CD14-positive monocyte (primary cell): ENCODE data around the gene THRB. TPM values are rescaled to one million over a fixed set of nuclear protein-coding genes. Genes with fewer than 3 reads are reported as not detected.
"Not testable (repeated sequence)": the region's sequence is repeated elsewhere in the genome, so short reads cannot be mapped to it uniquely, and the experiment has no call there.

ENCODE experiments used
- DNase-seq, 3 donors: peaks; one replicate each; pipeline ENCODE4 v3.0.0-alpha.2; 2011 to 2022
- H2AFZ ChIP-seq: 2 replicates; pipeline ENCODE4 v1.6.0; 2012; ENCODE audit warnings: mild to moderate bottlenecking, low read depth, low read length, inconsistent platforms; ENCODE audit not compliant: insufficient read depth, poor library complexity, severe bottlenecking
- H3K27ac ChIP-seq, 2 donors: 1 replicate in 1 of 2; 2 replicates in 1 of 2; pipeline ENCODE4 v1.5.1; 2012 to 2013; ENCODE audit warnings: low read length in 2 of 2, control low read depth in 1 of 2, inconsistent platforms in 1 of 2, low read depth in 1 of 2, mild to moderate bottlenecking in 1 of 2
- H3K27me3 ChIP-seq, 2 donors: one replicate each; pipeline versions ENCODE4 v1.6.0 to v1.6.1; 2011 to 2013; ENCODE audit warnings: low read length in 2 of 2; ENCODE audit not compliant: control insufficient read depth in 2 of 2, insufficient read depth in 2 of 2
- H3K36me3 ChIP-seq, 2 donors: replicated peaks in 1 of 2; 1 replicate in 1 of 2; 2 replicates in 1 of 2; pipeline versions ENCODE4 v1.5.1 to v1.6.1; 2012 to 2013; ENCODE audit warnings: low read length in 2 of 2, control low read depth in 1 of 2, inconsistent platforms in 1 of 2, mild to moderate bottlenecking in 1 of 2; ENCODE audit not compliant: insufficient read depth in 2 of 2, control insufficient read depth in 1 of 2
- H3K4me1 ChIP-seq, 2 donors: 1 replicate in 1 of 2; 2 replicates in 1 of 2; pipeline versions ENCODE4 v1.5.1 to v1.6.1; 2012 to 2013; ENCODE audit warnings: low read length in 2 of 2, control low read depth in 1 of 2, inconsistent platforms in 1 of 2, mild to moderate bottlenecking in 1 of 2, moderate library complexity in 1 of 2; ENCODE audit not compliant: insufficient read depth in 2 of 2, control insufficient read depth in 1 of 2
- H3K4me2 ChIP-seq: replicated peaks from 2 replicates; pipeline ENCODE3; 2012; ENCODE audit warnings: low read length, moderate library complexity, mild to moderate bottlenecking; ENCODE audit not compliant: poor library complexity, severe bottlenecking; ENCODE audit errors: extremely low read depth
- H3K4me3 ChIP-seq, 3 experiments: fragments of 200-600 bp in 1 of 3; sonication (generic) in 1 of 3; replicated peaks in 1 of 3; 1 replicate in 2 of 3; 2 replicates in 1 of 3; pipeline ENCODE4 v1.5.1; 2011 to 2013; ENCODE audit warnings: low read length in 3 of 3, mild to moderate bottlenecking in 3 of 3, control low read depth in 2 of 3, low read depth in 2 of 3, inconsistent platforms in 1 of 3, moderate library complexity in 1 of 3
- H3K79me2 ChIP-seq: 2 replicates; pipeline ENCODE4 v1.6.0; 2012; ENCODE audit warnings: mild to moderate bottlenecking, control low read depth, inconsistent platforms, low read length, moderate library complexity; ENCODE audit not compliant: insufficient read depth
- H3K9ac ChIP-seq: 2 replicates; pipeline ENCODE4 v1.6.0; 2017; ENCODE audit warnings: low read length, mild to moderate bottlenecking; ENCODE audit not compliant: insufficient read depth, poor library complexity, severe bottlenecking
- H3K9me3 ChIP-seq, 2 donors: replicated peaks in 1 of 2; 1 replicate in 1 of 2; 2 replicates in 1 of 2; pipeline versions ENCODE4 v1.5.1 to v1.6.1; 2012 to 2013; ENCODE audit warnings: low read length in 2 of 2, control low read depth in 1 of 2; ENCODE audit not compliant: control insufficient read depth in 1 of 2, insufficient read depth in 1 of 2
- H4K20me1 ChIP-seq: 2 replicates; pipeline ENCODE4 v1.6.0; 2012; ENCODE audit warnings: mild to moderate bottlenecking, low read length, control low read depth, moderate library complexity; ENCODE audit not compliant: insufficient read depth
- H3K27ac Mint-ChIP-seq, 7 donors: one replicate each; pipeline ENCODE4 v1.8.0; 2020; ENCODE audit warnings: mild to moderate bottlenecking in 7 of 7, mixed read lengths in 7 of 7, moderate library complexity in 6 of 7, inconsistent platforms in 2 of 7
- H3K27me3 Mint-ChIP-seq, 3 donors: one replicate each; pipeline ENCODE4 v1.8.0; 2021 to 2022; ENCODE audit warnings: low read depth in 3 of 3, mild to moderate bottlenecking in 3 of 3, mixed read lengths in 3 of 3, moderate library complexity in 3 of 3, inconsistent platforms in 1 of 3
- H3K36me3 Mint-ChIP-seq, 2 donors: one replicate each; pipeline ENCODE4 v1.8.0; 2020; ENCODE audit warnings: mixed read lengths in 2 of 2, inconsistent platforms in 1 of 2, mild to moderate bottlenecking in 1 of 2
- H3K4me1 Mint-ChIP-seq: one replicate; pipeline ENCODE4 v1.8.0; 2020; ENCODE audit warnings: mild to moderate bottlenecking, mixed read lengths
- H3K4me3 Mint-ChIP-seq, 2 donors: one replicate each; pipeline ENCODE4 v1.8.0; 2020; ENCODE audit warnings: mild to moderate bottlenecking in 2 of 2, mixed read lengths in 2 of 2, moderate library complexity in 1 of 2
- H3K9me3 Mint-ChIP-seq, 7 donors: one replicate each; pipeline ENCODE4 v1.8.0; 2020 to 2022; ENCODE audit warnings: mixed read lengths in 7 of 7, mild to moderate bottlenecking in 6 of 7, moderate library complexity in 6 of 7, inconsistent platforms in 2 of 7
- CTCF ChIP-seq: fragments of 200-600 bp; IDR thresholded peaks from one replicate; pipeline ENCODE4 v1.8.0; 2022; ENCODE audit warnings: antibody characterized with exemption, mild to moderate bottlenecking
- WGBS: methylation state at CpG from one replicate; pipeline ENCODE4 v1.1.5; 2013; ENCODE audit warnings: missing lambda C conversion rate; ENCODE audit not compliant: insufficient coverage; 5-methylcytosine and 5-hydroxymethylcytosine counted together
- intact Hi-C, 2 donors: fragments of 100-400 bp; cut with micrococcal nuclease; formaldehyde crosslinking; loops; one replicate each; pipeline versions ENCODE4 v1.15.0 to v1.15.1; 2023
- polyA plus RNA-seq, 3 donors: library from polyadenylated mRNA; depleted of rRNA in 1 of 3; unstranded in 2 of 3; stranded (reverse) in 1 of 3; fragments of 300-500 nt in 2 of 3; fragments of >200 nt in 1 of 3; fragmentation: Illumina TruSeq in 2 of 3; gene quantifications; 1 replicate in 2 of 3; 2 replicates in 1 of 3; pipeline ENCODE4 v1.2.3, GENCODE V29; 2012 to 2021

THRB gene
- polyA plus RNA-seq, 3 donors, result 0.05 TPM; not detected in 2

GRCh38 chr3:24096271-24096670 lies 398.4 kb downstream of the THRB start:
- Mint-ChIP-seq H3K4me3 (no peak overlapping the region), H3K27ac (no peak overlapping the region), H3K36me3 (no peaks in the 10 kb centered on the region), H3K9me3 (peaks cover 0 to 3% (median 0%) of the 10 kb centered on the region in 7 donors), H3K27me3 (peaks cover 0 to 2% (median 1%) of the 10 kb centered on the region in 3 donors), H3K4me1 (no peaks in the 10 kb centered on the region)
- intact Hi-C loops, result no loop called here
- no peaks in the 10 kb centered on the region for H3K27me3 ChIP-seq
- no peak overlapping the region for H3K27ac ChIP-seq
- no peaks in the 10 kb centered on the region for H3K4me1 ChIP-seq
- no peak overlapping the region for H3K4me2 ChIP-seq
- no peak overlapping the region for H2AFZ ChIP-seq
- no peak for TF ChIP-seq CTCF
- H3K9ac ChIP-seq, result no peak overlapping the region
- H3K9me3 ChIP-seq, result no peaks in the 10 kb centered on the region
- no peaks in the 10 kb centered on the region for H4K20me1 ChIP-seq
- no peak overlapping the region for H3K4me3 ChIP-seq
- H3K36me3 ChIP-seq, result no peaks in the 10 kb centered on the region
- no peak for DNase-seq
- 86% methylated on average over 1 of the region's 1 CpG for WGBS
- H3K79me2 ChIP-seq, result no peaks in the 10 kb centered on the region

DNA sequence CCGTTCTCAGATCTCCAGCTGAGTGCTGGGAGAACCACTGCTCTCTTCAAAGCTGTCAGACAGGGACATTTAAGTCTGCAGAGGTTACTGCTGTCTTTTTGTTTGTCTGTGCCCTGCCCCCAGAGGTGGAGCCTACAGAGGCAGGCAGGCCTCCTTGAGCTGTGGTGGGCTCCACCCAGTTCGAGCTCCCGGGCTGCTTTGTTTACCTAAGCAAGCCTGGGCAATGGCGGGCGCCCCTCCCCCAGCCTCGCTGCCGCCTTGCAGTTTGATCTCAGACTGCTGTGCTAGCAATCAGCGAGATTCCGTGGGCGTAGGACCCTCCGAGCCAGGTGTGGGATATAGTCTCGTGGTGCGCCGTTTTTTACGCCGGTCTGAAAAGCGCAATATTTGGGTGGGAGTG lies 399.8 kb downstream of the THRB start:
- H3K9me3 ChIP-seq, H3K9ac ChIP-seq, H3K27me3 Mint-ChIP-seq, H3K4me1 Mint-ChIP-seq, intact Hi-C loops, H3K79me2 ChIP-seq, H3K27ac ChIP-seq, H3K4me2 ChIP-seq, H3K9me3 Mint-ChIP-seq, H3K4me3 ChIP-seq, H3K36me3 Mint-ChIP-seq, H3K27ac Mint-ChIP-seq, DNase-seq, H2AFZ ChIP-seq, H3K4me1 ChIP-seq, H3K27me3 ChIP-seq, H4K20me1 ChIP-seq, H3K4me3 Mint-ChIP-seq, H3K36me3 ChIP-seq: not testable (repeated sequence)
- 20% methylated on average over 1 of the region's 17 CpGs for WGBS
